ENCODE results near the gene AMBP. TPM values are rescaled to one million over a fixed set of nuclear protein-coding genes. Genes with fewer than 3 reads are reported as not detected.

AMBP gene
- total RNA-seq, 1 experiment from 2014 or later = not detected

GRCh38 chr9:114086607-114087006 lies 8.5 kb upstream of the AMBP start:
- ChIA-PET POLR2A (no interaction called here), CTCF (interaction anchor here (0.6 kb wide), 1 partner anchor 21 kb away, joined by 3 read pairs; no protein-coding TSS in a partner anchor)
- H3K4me3 Mint-ChIP-seq (ENCODE audit: unreplicated experiment) = no peak overlapping the region
- no peaks in the 10 kb centered on the region for H3K9me3 Mint-ChIP-seq (ENCODE audit: unreplicated experiment)
- DNase-seq (ENCODE audit: unreplicated experiment) = no peak
- H3K36me3 Mint-ChIP-seq (ENCODE audit: insufficient read depth, unreplicated experiment) = no peaks in the 10 kb centered on the region
- H3K4me1 Mint-ChIP-seq (ENCODE audit: insufficient read depth, unreplicated experiment) = no peaks in the 10 kb centered on the region
- TF ChIP-seq CTCF (IDR thresholded peaks at IDR 0.05; ENCODE audit: unreplicated experiment) = no peak
- no peaks in the 10 kb centered on the region for H3K27me3 Mint-ChIP-seq (ENCODE audit: insufficient read depth, unreplicated experiment)
- no TSS peak for BruUV-seq (replicated peaks)
- intact Hi-C loops (cut with micrococcal nuclease) = no loop called here
- no peak overlapping the region for H3K27ac Mint-ChIP-seq (ENCODE audit: low read depth, unreplicated experiment)

DNA sequence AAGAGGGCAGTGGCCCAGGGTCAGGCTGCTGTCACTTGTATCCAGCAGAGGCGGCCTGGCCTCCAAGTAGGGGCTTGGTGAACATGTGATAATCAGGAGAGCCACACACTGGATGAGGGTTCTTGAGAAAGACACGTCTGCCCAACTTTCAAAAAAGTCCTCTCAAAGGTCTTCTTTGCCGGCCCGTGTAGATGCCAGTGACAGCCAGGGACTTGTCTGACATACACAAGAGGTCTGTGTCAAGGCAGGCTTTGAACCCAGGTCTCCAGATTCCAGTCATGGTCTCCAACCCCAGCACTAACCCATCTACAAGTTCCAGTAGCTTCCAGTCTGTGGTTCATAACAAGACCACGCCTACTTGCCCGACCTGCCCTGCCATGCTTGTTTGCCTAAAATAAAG lies 7.9 kb upstream of the AMBP start:
- H3K27me3 Mint-ChIP-seq (ENCODE audit: insufficient read depth, unreplicated experiment) = no peaks in the 10 kb centered on the region
- no peaks in the 10 kb centered on the region for H3K9me3 Mint-ChIP-seq (ENCODE audit: unreplicated experiment)
- no peak overlapping the region for H3K27ac Mint-ChIP-seq (ENCODE audit: low read depth, unreplicated experiment)
- ChIA-PET CTCF (interaction anchor here (0.9 to 5.5 kb wide), 2 partner anchors 22 to 205 kb away, joined by 5 to 73 read pairs; no protein-coding TSS in a partner anchor), POLR2A (no interaction called here)
- intact Hi-C loops (cut with micrococcal nuclease) = no loop called here
- no peak overlapping the region for H3K4me3 Mint-ChIP-seq (ENCODE audit: unreplicated experiment)
- no TSS peak for BruUV-seq (replicated peaks)
- no peaks in the 10 kb centered on the region for H3K36me3 Mint-ChIP-seq (ENCODE audit: insufficient read depth, unreplicated experiment)
- no peaks in the 10 kb centered on the region for H3K4me1 Mint-ChIP-seq (ENCODE audit: insufficient read depth, unreplicated experiment)
- TF ChIP-seq CTCF (IDR thresholded peaks at IDR 0.05; ENCODE audit: unreplicated experiment) = no peak
- no peak for DNase-seq (ENCODE audit: unreplicated experiment)

- no peaks in the 10 kb centered on the region for H3K4me1 Mint-ChIP-seq (ENCODE audit: insufficient read depth, unreplicated experiment)
- no peak for TF ChIP-seq CTCF (IDR thresholded peaks at IDR 0.05; ENCODE audit: unreplicated experiment)
- no peaks in the 10 kb centered on the region for H3K36me3 Mint-ChIP-seq (ENCODE audit: insufficient read depth, unreplicated experiment)
- no peak overlapping the region for H3K4me3 Mint-ChIP-seq (ENCODE audit: unreplicated experiment)
- no peak for DNase-seq (ENCODE audit: unreplicated experiment)
- no peaks in the 10 kb centered on the region for H3K9me3 Mint-ChIP-seq (ENCODE audit: unreplicated experiment)
- H3K27me3 Mint-ChIP-seq (ENCODE audit: insufficient read depth, unreplicated experiment) = no peaks in the 10 kb centered on the region
- no TSS peak for BruUV-seq (replicated peaks)
- intact Hi-C loops (cut with micrococcal nuclease) = no loop called here
- ChIA-PET CTCF (interaction anchor here (0.9 to 5.5 kb wide), 3 partner anchors 10 to 206 kb away, joined by 5 to 73 read pairs (median 36); no protein-coding TSS in a partner anchor), POLR2A (no interaction called here)
- H3K27ac Mint-ChIP-seq (ENCODE audit: low read depth, unreplicated experiment) = no peak overlapping the region
These were observed 7.3 kb upstream of the AMBP start for GRCh38 chr9:114085387-114085789.

GRCh38 chr9:114084282-114085073 lies 6.4 kb upstream of the AMBP start:
- Mint-ChIP-seq H3K4me3 (ENCODE audit: unreplicated experiment) (no peak overlapping the region), H3K36me3 (ENCODE audit: insufficient read depth, unreplicated experiment) (no peaks in the 10 kb centered on the region), H3K27me3 (ENCODE audit: insufficient read depth, unreplicated experiment) (no peaks in the 10 kb centered on the region), H3K27ac (ENCODE audit: low read depth, unreplicated experiment) (no peak overlapping the region), H3K4me1 (ENCODE audit: insufficient read depth, unreplicated experiment) (no peaks in the 10 kb centered on the region), H3K9me3 (ENCODE audit: unreplicated experiment) (no peaks in the 10 kb centered on the region)
- BruUV-seq (replicated peaks) = no TSS peak
- ChIA-PET POLR2A (interaction anchor here (1.2 kb wide), 1 partner anchor 20 kb away, joined by 3 read pairs; no protein-coding TSS in a partner anchor), CTCF (interaction anchor here (0.7 to 5.5 kb wide), 11 partner anchors 10 to 351 kb away, joined by 3 to 73 read pairs (median 6); partner anchors contain the start of genes COL27A1 and KIF12)
- intact Hi-C loops (cut with micrococcal nuclease) = no loop called here
- TF ChIP-seq CTCF (IDR thresholded peaks at IDR 0.05; ENCODE audit: unreplicated experiment) = no peak
- DNase-seq (ENCODE audit: unreplicated experiment) = no peak
